Measurements from ENCODE around the gene IL17RD. TPM values are rescaled to one million over a fixed set of nuclear protein-coding genes. Genes with fewer than 3 reads are reported as not detected.
A peak's percentile ranks its signal among the peaks of the same experiment; 100 is the strongest.

The IL17RD gene
- total and polyA plus RNA-seq, 11 donors: 1.4 to 11.3 (median 5.4) TPM

DNA sequence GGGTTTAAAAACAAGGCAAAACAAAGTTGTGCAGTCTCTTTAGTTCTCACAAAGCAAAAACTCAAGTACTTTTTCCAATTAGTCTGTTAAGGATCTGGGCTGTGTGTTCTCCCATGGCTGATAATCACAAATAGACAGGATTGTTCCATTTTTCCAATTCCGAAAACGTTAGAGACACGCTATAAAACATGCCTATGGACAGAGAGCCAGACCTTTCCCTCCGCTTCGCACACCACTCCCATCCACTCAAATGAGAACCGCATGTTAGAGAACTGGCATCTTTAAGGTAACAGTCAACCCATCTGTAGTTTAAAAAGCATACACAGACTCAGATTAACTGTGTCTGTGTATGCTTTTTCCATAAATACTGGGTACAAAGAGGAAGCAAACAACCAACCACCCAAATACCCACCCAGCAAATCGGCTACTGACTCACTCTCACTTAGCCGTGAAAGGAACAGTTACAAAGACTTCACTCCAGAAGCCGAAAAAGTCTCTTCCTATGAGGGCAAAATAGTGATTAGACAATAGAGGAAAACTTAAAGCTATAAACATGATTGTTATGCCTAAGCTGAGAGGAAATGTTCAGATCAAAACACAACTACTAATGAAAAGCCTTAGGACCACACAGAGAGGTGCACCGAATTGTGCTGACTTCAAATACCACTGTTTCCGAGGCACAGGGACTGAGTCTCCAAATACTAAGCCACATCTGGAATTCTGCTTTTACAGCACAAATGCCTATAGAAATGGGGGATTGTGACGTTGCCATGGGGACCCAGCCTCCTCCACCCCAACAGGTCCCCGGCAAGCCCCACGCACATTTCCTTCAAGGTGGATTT, 36.1 kb downstream of the IL17RD start:
- Histone ChIP-seq H3K36me3 (no peaks in the 10 kb centered on the region), H3K4me1 (peaks cover 0 to 48% (median 18%) of the 10 kb centered on the region in 12 donors), H3K9me3 (no peaks in the 10 kb centered on the region), H3K4me3 (peak overlapping the region in 1 of 12 donors; percentile 19), H3K27me3 (no peaks in the 10 kb centered on the region), H3K27ac (peak overlapping the region in 5 of 12 donors; percentile 11 to 81 (median 35))
- ATAC-seq (no peak), DNase-seq (no peak)
- WGBS, 4 donors: 79 to 84% (median 83%) methylated on average over 14 of the region's 14 CpGs
- intact Hi-C loops (cut with DNase I): loop anchor here in 1 of 10 donors (5.0 kb wide), 1 partner anchor 33 kb away; no protein-coding TSS in a partner anchor
- TF ChIP-seq POLR2A (IDR thresholded peaks at IDR 0.05): no peak
- TF ChIP-seq, protein P1, sequence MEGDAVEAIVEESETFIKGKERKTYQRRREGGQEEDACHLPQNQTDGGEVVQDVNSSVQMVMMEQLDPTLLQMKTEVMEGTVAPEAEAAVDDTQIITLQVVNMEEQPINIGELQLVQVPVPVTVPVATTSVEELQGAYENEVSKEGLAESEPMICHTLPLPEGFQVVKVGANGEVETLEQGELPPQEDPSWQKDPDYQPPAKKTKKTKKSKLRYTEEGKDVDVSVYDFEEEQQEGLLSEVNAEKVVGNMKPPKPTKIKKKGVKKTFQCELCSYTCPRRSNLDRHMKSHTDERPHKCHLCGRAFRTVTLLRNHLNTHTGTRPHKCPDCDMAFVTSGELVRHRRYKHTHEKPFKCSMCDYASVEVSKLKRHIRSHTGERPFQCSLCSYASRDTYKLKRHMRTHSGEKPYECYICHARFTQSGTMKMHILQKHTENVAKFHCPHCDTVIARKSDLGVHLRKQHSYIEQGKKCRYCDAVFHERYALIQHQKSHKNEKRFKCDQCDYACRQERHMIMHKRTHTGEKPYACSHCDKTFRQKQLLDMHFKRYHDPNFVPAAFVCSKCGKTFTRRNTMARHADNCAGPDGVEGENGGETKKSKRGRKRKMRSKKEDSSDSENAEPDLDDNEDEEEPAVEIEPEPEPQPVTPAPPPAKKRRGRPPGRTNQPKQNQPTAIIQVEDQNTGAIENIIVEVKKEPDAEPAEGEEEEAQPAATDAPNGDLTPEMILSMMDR (IDR thresholded peaks at IDR 0.05): no peak

DNA sequence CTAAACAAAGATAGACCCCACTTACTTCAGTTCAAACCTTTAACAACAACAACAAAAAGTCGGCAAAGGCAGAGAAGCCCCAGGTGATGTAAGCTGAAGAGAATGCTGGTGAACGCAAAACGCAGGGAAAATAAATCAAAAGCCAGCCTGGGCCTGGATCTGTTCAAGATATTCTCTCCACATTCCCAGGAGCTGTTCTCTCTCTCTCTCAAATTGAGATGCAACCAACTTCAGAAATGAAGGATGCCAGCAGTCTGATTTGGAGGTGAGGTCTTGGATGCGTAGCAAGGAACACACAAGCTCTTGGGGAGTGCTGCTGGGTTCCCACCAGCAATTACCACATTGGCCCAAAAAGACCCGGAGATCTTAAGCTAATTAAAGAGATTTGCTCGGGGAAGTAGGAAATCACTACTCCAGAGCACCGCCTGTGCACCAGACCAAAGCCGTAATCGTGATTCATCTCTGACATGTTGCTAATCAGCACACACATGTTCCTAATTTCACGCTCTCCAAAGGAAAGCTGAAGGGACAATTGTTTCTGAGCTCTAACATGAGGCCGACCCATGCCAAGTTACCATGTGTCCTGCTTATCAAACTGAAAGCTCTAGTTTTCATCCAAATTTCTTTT, 37.1 kb downstream of the IL17RD start:
- H3K27me3 ChIP-seq: no peaks in the 10 kb centered on the region
- TF ChIP-seq, protein P1 (IDR thresholded peaks at IDR 0.05): no peak
- no peak for TF ChIP-seq POLR2A (IDR thresholded peaks at IDR 0.05)
- DNase-seq: peak in 1 of 5 donors; percentile 28
- no peaks in the 10 kb centered on the region for H3K9me3 ChIP-seq
- intact Hi-C loops (cut with DNase I): loop anchor here in 1 of 10 donors (5.0 kb wide), 1 partner anchor 34 kb away; no protein-coding TSS in a partner anchor
- WGBS, 4 donors: 64 to 79% (median 67%) methylated on average over 11 of the region's 11 CpGs
- peaks cover 0 to 46% (median 14%) of the 10 kb centered on the region in 12 donors for H3K4me1 ChIP-seq
- H3K27ac ChIP-seq: peak overlapping the region in 10 of 12 donors; percentile 1 to 81 (median 14)
- H3K4me3 ChIP-seq: peak overlapping the region in 2 of 12 donors; percentile 19 to 31
- ATAC-seq: peak in 3 of 4 donors; percentile 38 to 76 (median 58)
- no peaks in the 10 kb centered on the region for H3K36me3 ChIP-seq

DNA sequence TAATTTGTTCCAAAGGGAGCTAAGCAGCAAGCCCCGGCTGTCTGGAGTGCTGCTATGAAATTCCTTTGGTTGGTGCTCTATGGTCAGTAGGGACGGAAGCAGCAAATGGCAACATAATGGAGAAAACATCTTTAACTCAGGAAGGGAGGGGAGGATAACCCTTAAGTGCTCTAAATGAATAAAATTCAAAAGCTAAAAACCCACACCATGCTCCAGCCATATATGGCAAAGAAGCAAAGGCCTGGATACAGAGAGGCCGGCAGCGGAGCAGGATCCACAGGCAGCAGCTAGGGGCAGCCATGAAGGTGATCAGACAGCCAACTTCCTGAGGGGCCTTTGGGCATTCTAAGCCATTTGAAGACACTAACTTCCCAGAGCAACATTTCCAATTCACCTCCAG, 38.9 kb downstream of the IL17RD start:
- peak overlapping the region in 1 of 12 donors; percentile 41 for H3K27ac ChIP-seq
- 66 to 82% (median 71%) methylated on average over 4 of the region's 4 CpGs for WGBS, 4 donors
- H3K4me3 ChIP-seq: no peak overlapping the region
- no peak for ATAC-seq
- no peak for DNase-seq
- no peaks in the 10 kb centered on the region for H3K9me3 ChIP-seq
- H3K4me1 ChIP-seq: peaks cover 0 to 38% (median 12%) of the 10 kb centered on the region in 12 donors
- no peaks in the 10 kb centered on the region for H3K27me3 ChIP-seq
- intact Hi-C loops (cut with DNase I): loop anchor here in 1 of 10 donors (5.0 kb wide), 1 partner anchor 36 kb away; no protein-coding TSS in a partner anchor
- no peak for TF ChIP-seq POLR2A (IDR thresholded peaks at IDR 0.05)
- TF ChIP-seq, protein P1 (IDR thresholded peaks at IDR 0.05): no peak
- no peaks in the 10 kb centered on the region for H3K36me3 ChIP-seq

Measured in heart left ventricle (tissue), 16 donors.